ENCODE measurements around the gene CGNL1. TPM values are rescaled to one million over a fixed set of nuclear protein-coding genes. Genes with fewer than 3 reads are reported as not detected.

CGNL1 gene
- total RNA-seq, 4 donors from 2014 or later = 5.7 to 22.9 (median 14.5) TPM

DNA sequence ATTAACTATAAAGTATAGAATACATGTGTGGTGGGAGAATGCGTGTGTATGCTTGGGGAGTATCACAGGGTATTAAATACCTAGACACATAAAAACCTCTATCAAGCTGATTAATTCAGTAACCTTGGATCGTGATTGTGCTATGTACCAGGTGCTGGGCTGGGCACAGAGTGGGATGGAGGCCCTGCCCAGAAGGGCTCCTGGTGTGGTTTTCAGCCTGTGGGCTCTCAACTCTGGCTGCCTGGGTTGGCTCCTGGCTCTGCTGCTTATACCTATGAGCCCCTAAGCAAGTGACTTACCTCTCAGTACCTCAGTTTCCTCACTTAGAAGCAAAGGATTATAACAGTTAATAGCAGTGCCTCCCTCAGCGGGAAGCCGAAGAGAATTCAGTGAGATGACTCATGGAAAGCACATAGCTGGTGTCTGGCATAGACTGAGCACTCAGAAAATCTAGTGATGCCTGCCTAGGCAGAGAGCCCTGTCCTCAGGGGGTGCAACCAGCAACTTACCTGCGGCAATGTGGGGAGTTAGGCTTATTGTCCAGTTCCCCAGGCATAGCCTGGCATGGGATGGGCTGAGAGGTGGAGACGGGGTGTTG is 124.8 kb downstream of the CGNL1 start:
- 44 to 51% methylated on average over 6 of the region's 6 CpGs for WGBS, 2 donors
- DNase-seq (ENCODE audit: low spot score in 2 of 2) = peak in 1 of 2 donors; percentile 64
- TF ChIP-seq POLR2A (IDR thresholded peaks at IDR 0.05) = no peak
- TF ChIP-seq, protein P1, sequence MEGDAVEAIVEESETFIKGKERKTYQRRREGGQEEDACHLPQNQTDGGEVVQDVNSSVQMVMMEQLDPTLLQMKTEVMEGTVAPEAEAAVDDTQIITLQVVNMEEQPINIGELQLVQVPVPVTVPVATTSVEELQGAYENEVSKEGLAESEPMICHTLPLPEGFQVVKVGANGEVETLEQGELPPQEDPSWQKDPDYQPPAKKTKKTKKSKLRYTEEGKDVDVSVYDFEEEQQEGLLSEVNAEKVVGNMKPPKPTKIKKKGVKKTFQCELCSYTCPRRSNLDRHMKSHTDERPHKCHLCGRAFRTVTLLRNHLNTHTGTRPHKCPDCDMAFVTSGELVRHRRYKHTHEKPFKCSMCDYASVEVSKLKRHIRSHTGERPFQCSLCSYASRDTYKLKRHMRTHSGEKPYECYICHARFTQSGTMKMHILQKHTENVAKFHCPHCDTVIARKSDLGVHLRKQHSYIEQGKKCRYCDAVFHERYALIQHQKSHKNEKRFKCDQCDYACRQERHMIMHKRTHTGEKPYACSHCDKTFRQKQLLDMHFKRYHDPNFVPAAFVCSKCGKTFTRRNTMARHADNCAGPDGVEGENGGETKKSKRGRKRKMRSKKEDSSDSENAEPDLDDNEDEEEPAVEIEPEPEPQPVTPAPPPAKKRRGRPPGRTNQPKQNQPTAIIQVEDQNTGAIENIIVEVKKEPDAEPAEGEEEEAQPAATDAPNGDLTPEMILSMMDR (IDR thresholded peaks at IDR 0.05) = no peak

DNA sequence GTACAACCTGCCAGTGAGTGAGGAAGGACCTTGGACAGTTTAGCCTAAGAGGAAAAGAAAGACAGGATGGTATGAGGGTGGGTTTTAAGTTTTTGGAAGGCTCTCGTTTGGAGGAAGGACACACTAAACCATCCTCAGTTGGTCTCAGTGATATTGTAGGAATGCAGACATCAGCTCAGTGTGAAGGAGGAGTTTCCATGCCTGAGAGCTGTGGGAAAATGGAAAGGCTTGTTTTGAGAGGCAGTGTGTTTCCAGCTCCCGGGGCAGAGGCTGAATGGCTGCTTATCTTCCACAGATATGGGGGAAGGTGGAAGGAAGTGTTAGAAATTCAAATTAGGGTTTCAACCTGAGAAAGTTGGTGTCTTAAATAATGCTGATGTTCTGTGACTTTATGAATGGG is 125.8 kb downstream of the CGNL1 start:
- no peak for TF ChIP-seq POLR2A (IDR thresholded peaks at IDR 0.05)
- TF ChIP-seq, protein P1 (IDR thresholded peaks at IDR 0.05) = no peak
- no peak for DNase-seq (ENCODE audit: low spot score in 2 of 2)
- 37 to 44% methylated on average over 2 of the region's 2 CpGs for WGBS, 2 donors
- H3K4me3 ChIP-seq (ENCODE audit: low read depth, poor library complexity, severe bottlenecking) = no peak overlapping the region
- intact Hi-C loops (cut with DNase I; ENCODE audit: low total_unique reads) = no loop called here

More for the DNA sequence above, 124.8 kb downstream of the CGNL1 start:
- intact Hi-C loops (cut with DNase I; ENCODE audit: low total_unique reads) = no loop called here
- no peak overlapping the region for H3K4me3 ChIP-seq (ENCODE audit: low read depth, poor library complexity, severe bottlenecking)

DNA sequence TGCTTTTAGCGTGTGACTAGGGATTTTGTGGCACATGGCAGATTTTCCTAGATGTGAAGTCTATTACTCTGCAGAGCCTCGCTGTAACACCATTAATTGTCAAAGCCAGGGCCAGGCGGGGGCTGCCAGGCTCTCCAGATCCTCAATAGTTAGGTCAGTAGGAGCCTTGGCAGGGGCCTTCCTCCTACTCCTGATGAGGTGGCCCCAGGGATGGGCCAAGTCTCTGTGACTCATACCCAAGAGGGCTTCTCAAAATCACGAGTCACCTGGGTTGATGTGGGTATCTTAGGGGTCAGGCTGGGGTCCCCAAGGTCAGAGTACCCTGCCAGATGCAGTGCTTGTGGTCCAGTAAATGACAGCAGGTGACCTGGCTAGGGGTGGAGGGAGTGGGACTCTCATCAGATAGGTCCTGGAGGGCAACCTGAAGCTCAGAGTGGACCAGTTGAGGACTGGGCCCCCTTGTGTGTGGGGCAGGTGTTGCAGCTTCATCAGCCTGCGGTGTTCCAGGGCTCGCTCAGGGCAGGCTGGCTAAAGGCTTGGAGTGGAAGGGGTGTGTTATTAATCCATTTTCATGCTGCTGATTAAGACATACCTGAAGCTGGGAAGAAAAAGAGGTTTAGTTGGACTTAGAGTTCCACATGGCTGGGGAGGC is 126.9 kb downstream of the CGNL1 start:
- TF ChIP-seq POLR2A (IDR thresholded peaks at IDR 0.05) = no peak
- TF ChIP-seq, protein P1 (IDR thresholded peaks at IDR 0.05) = no peak
- no peak overlapping the region for H3K4me3 ChIP-seq (ENCODE audit: low read depth, poor library complexity, severe bottlenecking)
- DNase-seq (ENCODE audit: low spot score in 2 of 2) = no peak
- intact Hi-C loops (cut with DNase I; ENCODE audit: low total_unique reads) = no loop called here
- WGBS, 2 donors = 87 to 93% methylated on average over 6 of the region's 6 CpGs

- no peak overlapping the region for H3K4me3 ChIP-seq (ENCODE audit: low read depth, poor library complexity, severe bottlenecking)
- intact Hi-C loops (cut with DNase I; ENCODE audit: low total_unique reads) = no loop called here
- WGBS, 2 donors = 72 to 76% methylated on average over 9 of the region's 9 CpGs
- TF ChIP-seq, protein P1 (IDR thresholded peaks at IDR 0.05) = no peak
- TF ChIP-seq POLR2A (IDR thresholded peaks at IDR 0.05) = no peak
- no peak for DNase-seq (ENCODE audit: low spot score in 2 of 2)
These were observed 127.8 kb downstream of the CGNL1 start for GRCh38 chr15:57503911-57504598.

- WGBS, 2 donors = 89 to 100% methylated on average over 1 of the region's 1 CpG
- no peak for DNase-seq (ENCODE audit: low spot score in 2 of 2)
- intact Hi-C loops (cut with DNase I; ENCODE audit: low total_unique reads) = no loop called here
- TF ChIP-seq, protein P1 (IDR thresholded peaks at IDR 0.05) = no peak
- H3K4me3 ChIP-seq (ENCODE audit: low read depth, poor library complexity, severe bottlenecking) = no peak overlapping the region
These were observed 128.3 kb downstream of the CGNL1 start for GRCh38 chr15:57504599-57504940.

Measured in lower leg skin (tissue), 4 donors.